ENCODE measurements around the gene HRCT1. TPM values are rescaled to one million over a fixed set of nuclear protein-coding genes. Genes with fewer than 3 reads are reported as not detected.

HRCT1 gene
- total and polyA plus RNA-seq, 2 donors (not counting 3 experiments of a cell fraction or from before 2014, with no cell fraction given): 1.2 to 7.0 TPM

GRCh38 chr9:35859990-35860339 is 46.0 kb upstream of the HRCT1 start:
- POLR2A ChIA-PET: no interaction called here
- BruUV-seq (replicated peaks): no TSS peak

More at GRCh38 chr9:35859990-35860339, 46.0 kb upstream of the HRCT1 start:
- Histone ChIP-seq H3K79me2 (ENCODE audit: control insufficient read depth, insufficient read depth, low read length) (no peaks in the 10 kb centered on the region), H4K20me1 (replicated peaks; ENCODE audit: control insufficient read depth, extremely low read depth, insufficient read depth, low read length) (no peaks in the 10 kb centered on the region), H3K9me3 (replicated peaks; ENCODE audit: control insufficient read depth, insufficient read depth, low read length) (no peaks in the 10 kb centered on the region), H3K4me1 (ENCODE audit: control insufficient read depth, extremely low read depth, insufficient read depth, low read length) (no peaks in the 10 kb centered on the region), H3K27ac (ENCODE audit: insufficient read depth, low read depth, low read length) (no peak overlapping the region), H3K36me3 (ENCODE audit: control insufficient read depth in 2 of 2, extremely low read depth in 1 of 2, insufficient read depth in 2 of 2, low read length in 2 of 2) (no peaks in the 10 kb centered on the region), H3K27me3 (ENCODE audit: control insufficient read depth in 2 of 2, insufficient read depth in 2 of 2, low read length in 2 of 2) (peaks cover 18 to 48% of the 10 kb centered on the region in 2 experiments), H3K9ac (replicated peaks; ENCODE audit: extremely low read depth, insufficient read depth, low read length) (no peak overlapping the region), H2AFZ (ENCODE audit: low read depth, low read length) (no peak overlapping the region), H3K9me1 (replicated peaks; ENCODE audit: control insufficient read depth, extremely low read depth, insufficient read depth, low read length) (no peaks in the 10 kb centered on the region), H3K4me3 (replicated peaks in 1 of 3; ENCODE audit: insufficient read depth in 1 of 3, low read depth in 1 of 3, low read length in 3 of 3) (no peak overlapping the region), H3K4me2 (ENCODE audit: insufficient read depth, low read length) (no peak overlapping the region)
- dilution Hi-C loops (cut with MboI; ENCODE audit: extremely low pct_ligation_motif_present, low sequenced_read_pairs): no loop called here
- FAIRE-seq (no peak), DNase-seq (ENCODE audit: low read depth, low spot score) (no peak)
- CTCF ChIA-PET: interaction anchor here (1.0 to 4.8 kb wide), 4 partner anchors 11 to 70 kb away, joined by 3 to 27 read pairs (median 14); partner anchors contain the start of gene OR13J1
- intact Hi-C loops (cut with micrococcal nuclease): no loop called here
- no peak for TF ChIP-seq EZH2 (IDR thresholded peaks at IDR 0.05; ENCODE audit: borderline replicate concordance, low read depth, low read length, severe bottlenecking)
- TF ChIP-seq FOS (IDR thresholded peaks at IDR 0.05; ENCODE audit: borderline replicate concordance, insufficient read depth, low read length): no peak
- TF ChIP-seq, protein P1, sequence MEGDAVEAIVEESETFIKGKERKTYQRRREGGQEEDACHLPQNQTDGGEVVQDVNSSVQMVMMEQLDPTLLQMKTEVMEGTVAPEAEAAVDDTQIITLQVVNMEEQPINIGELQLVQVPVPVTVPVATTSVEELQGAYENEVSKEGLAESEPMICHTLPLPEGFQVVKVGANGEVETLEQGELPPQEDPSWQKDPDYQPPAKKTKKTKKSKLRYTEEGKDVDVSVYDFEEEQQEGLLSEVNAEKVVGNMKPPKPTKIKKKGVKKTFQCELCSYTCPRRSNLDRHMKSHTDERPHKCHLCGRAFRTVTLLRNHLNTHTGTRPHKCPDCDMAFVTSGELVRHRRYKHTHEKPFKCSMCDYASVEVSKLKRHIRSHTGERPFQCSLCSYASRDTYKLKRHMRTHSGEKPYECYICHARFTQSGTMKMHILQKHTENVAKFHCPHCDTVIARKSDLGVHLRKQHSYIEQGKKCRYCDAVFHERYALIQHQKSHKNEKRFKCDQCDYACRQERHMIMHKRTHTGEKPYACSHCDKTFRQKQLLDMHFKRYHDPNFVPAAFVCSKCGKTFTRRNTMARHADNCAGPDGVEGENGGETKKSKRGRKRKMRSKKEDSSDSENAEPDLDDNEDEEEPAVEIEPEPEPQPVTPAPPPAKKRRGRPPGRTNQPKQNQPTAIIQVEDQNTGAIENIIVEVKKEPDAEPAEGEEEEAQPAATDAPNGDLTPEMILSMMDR (IDR thresholded peaks at IDR 0.05; ENCODE audit: extremely low read depth in 1 of 2, insufficient read depth in 1 of 2, low read depth in 1 of 2, low read length in 2 of 2): no peak
- no peak for TF ChIP-seq GATA2 (IDR thresholded peaks at IDR 0.05; ENCODE audit: insufficient read depth, insufficient read length, low read depth, low read length)
- no peak for TF ChIP-seq POLR2AphosphoS5 (IDR thresholded peaks at IDR 0.05; ENCODE audit: insufficient read depth, low read depth, low read length)
- TF ChIP-seq JUN (IDR thresholded peaks at IDR 0.05; ENCODE audit: borderline replicate concordance, insufficient read depth, insufficient read length, low read depth): no peak
- TF ChIP-seq, protein P2, sequence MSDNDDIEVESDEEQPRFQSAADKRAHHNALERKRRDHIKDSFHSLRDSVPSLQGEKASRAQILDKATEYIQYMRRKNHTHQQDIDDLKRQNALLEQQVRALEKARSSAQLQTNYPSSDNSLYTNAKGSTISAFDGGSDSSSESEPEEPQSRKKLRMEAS (IDR thresholded peaks at IDR 0.05; ENCODE audit: insufficient read depth, insufficient read length): no peak
- TF ChIP-seq MYC (IDR thresholded peaks at IDR 0.05; ENCODE audit: low read depth, low read length): no peak
- no peak for TF ChIP-seq POLR2A (IDR thresholded peaks at IDR 0.05; ENCODE audit: low read depth, low read length)
